Ishikawa (cell line): ENCODE results near the gene FGFBP2.

Source experiments
- CEBPB ChIP-seq: IDR thresholded peaks from 2 replicates; pipeline ENCODE4 v1.6.1; 2012
- CREB1 ChIP-seq: IDR thresholded peaks from 2 replicates; pipeline ENCODE4 v1.6.1; 2012; ENCODE audit warnings: low read depth
- EGR1 ChIP-seq: IDR thresholded peaks from 2 replicates; pipeline ENCODE4 v1.6.1; 2012
- EP300 ChIP-seq: IDR thresholded peaks from 2 replicates; pipeline ENCODE4 v1.6.1; 2012; ENCODE audit warnings: borderline replicate concordance
- FOXM1 ChIP-seq: IDR thresholded peaks from 2 replicates; pipeline ENCODE4 v1.6.1; 2012; ENCODE audit warnings: low read depth, borderline replicate concordance
- MAX ChIP-seq: IDR thresholded peaks from 2 replicates; pipeline ENCODE4 v1.6.1; 2012
- NFIC ChIP-seq: IDR thresholded peaks from 2 replicates; pipeline ENCODE4 v1.6.1; 2012
- RAD21 ChIP-seq: IDR thresholded peaks from 2 replicates; pipeline ENCODE4 v1.6.1; 2012; ENCODE audit warnings: low read depth
- REST ChIP-seq: IDR thresholded peaks from 2 replicates; pipeline ENCODE4 v1.6.1; 2012; ENCODE audit warnings: low read depth, mild to moderate bottlenecking
- TAF1 ChIP-seq: IDR thresholded peaks from 2 replicates; pipeline ENCODE4 v1.6.1; 2012; ENCODE audit warnings: low read depth, mild to moderate bottlenecking
- TCF12 ChIP-seq: IDR thresholded peaks from 2 replicates; pipeline ENCODE4 v1.6.1; 2012; ENCODE audit warnings: low read depth
- TEAD4 ChIP-seq: IDR thresholded peaks from 2 replicates; pipeline ENCODE4 v1.6.1; 2012
- USF1 ChIP-seq: IDR thresholded peaks from 2 replicates; pipeline ENCODE4 v1.6.1; 2012
- YY1 ChIP-seq: IDR thresholded peaks from 2 replicates; pipeline ENCODE4 v1.6.1; 2012; ENCODE audit warnings: low read depth
- ZBTB7A ChIP-seq: IDR thresholded peaks from 2 replicates; pipeline ENCODE4 v1.6.1; 2012; ENCODE audit warnings: low read depth

The FGFBP2 gene

GRCh38 chr4:15983610-15984009 is 20.6 kb upstream of the FGFBP2 start:
- TF ChIP-seq TAF1 = no peak

GRCh38 chr4:15982842-15983524 is 20.0 kb upstream of the FGFBP2 start:
- no peak for TF ChIP-seq TCF12
- no peak for TF ChIP-seq ZBTB7A
- TF ChIP-seq TEAD4 = no peak
- no peak for TF ChIP-seq CEBPB
- no peak for TF ChIP-seq RAD21
- no peak for TF ChIP-seq MAX
- TF ChIP-seq CREB1 = no peak
- TF ChIP-seq EP300 = no peak

GRCh38 chr4:15976456-15977447 is 13.8 kb upstream of the FGFBP2 start:
- TF ChIP-seq EP300 = no peak
- no peak for TF ChIP-seq EGR1
- TF ChIP-seq CEBPB = no peak
- TF ChIP-seq MAX = no peak
- TF ChIP-seq RAD21 = peak; percentile 28; the same call in 1 of the 2 replicates

GRCh38 chr4:15971068-15971801 is 8.3 kb upstream of the FGFBP2 start:
- TF ChIP-seq MAX (no peak), FOXM1 (no peak), TEAD4 (no peak), CREB1 (no peak), REST (no peak), TAF1 (no peak), EP300 (no peak), CEBPB (no peak), NFIC (no peak)

GRCh38 chr4:15968551-15969300 is 5.8 kb upstream of the FGFBP2 start:
- no peak for TF ChIP-seq REST
- no peak for TF ChIP-seq CREB1
- no peak for TF ChIP-seq NFIC
- no peak for TF ChIP-seq CEBPB
- TF ChIP-seq TCF12 = no peak
- no peak for TF ChIP-seq EP300
- TF ChIP-seq YY1 = no peak
- no peak for TF ChIP-seq USF1
- no peak for TF ChIP-seq RAD21
- TF ChIP-seq TAF1 = no peak
- no peak for TF ChIP-seq ZBTB7A
- no peak for TF ChIP-seq TEAD4
- no peak for TF ChIP-seq FOXM1
- no peak for TF ChIP-seq MAX
